COLO668 (cell line): ENCODE data around the gene NIM1K.
A peak's percentile ranks its signal among the peaks of the same experiment; 100 is the strongest.
"Not testable (repeated sequence)": the region's sequence is repeated elsewhere in the genome, so short reads cannot be mapped to it uniquely, and the experiment has no call there.

Experiments
- DNase-seq: peaks from one replicate; lab custom pipeline; 2025; ENCODE audit not compliant: unreplicated experiment; lab: John Stamatoyannopoulos, UW

Gene NIM1K

GRCh38 chr5:43191740-43192557 is at the start of gene NIM1K:
Gene NIM1K, plus strand, starts transcription at chr5:43192225. Its CDS starts 53,551 bp downstream, at chr5:43245776.
- peak; percentile 62 for DNase-seq

GRCh38 chr5:43145071-43145470 is 47.0 kb upstream of the NIM1K start:
- no peak for DNase-seq

GRCh38 chr5:43146958-43147357 is 45.1 kb upstream of the NIM1K start:
- no peak for DNase-seq

GRCh38 chr5:43148417-43148816 is 43.6 kb upstream of the NIM1K start:
- no peak for DNase-seq

GRCh38 chr5:43149231-43149630 is 42.8 kb upstream of the NIM1K start:
- no peak for DNase-seq

- no peak for DNase-seq
These were observed 42.0 kb upstream of the NIM1K start for GRCh38 chr5:43150075-43150474.

GRCh38 chr5:43150748-43151147 is 41.3 kb upstream of the NIM1K start:
- DNase-seq, result no peak

GRCh38 chr5:43152946-43153345 is 39.1 kb upstream of the NIM1K start:
- DNase-seq, result no peak

GRCh38 chr5:43154469-43154868 is 37.6 kb upstream of the NIM1K start:
- no peak for DNase-seq

- no peak for DNase-seq
These were observed 36.5 kb upstream of the NIM1K start for GRCh38 chr5:43155394-43156096.

GRCh38 chr5:43156388-43156787 is 35.6 kb upstream of the NIM1K start:
- no peak for DNase-seq

GRCh38 chr5:43157068-43157467 is 35.0 kb upstream of the NIM1K start:
- no peak for DNase-seq

- no peak for DNase-seq
These were observed 30.8 kb upstream of the NIM1K start for GRCh38 chr5:43161244-43161643.

GRCh38 chr5:43164801-43165200 is 27.2 kb upstream of the NIM1K start:
- not testable (repeated sequence) for DNase-seq

GRCh38 chr5:43165323-43165722 is 26.7 kb upstream of the NIM1K start:
- no peak for DNase-seq

- no peak for DNase-seq
These were observed 23.9 kb upstream of the NIM1K start for GRCh38 chr5:43168175-43168574.

- DNase-seq, result no peak
These were observed 20.6 kb upstream of the NIM1K start for GRCh38 chr5:43171451-43171850.

GRCh38 chr5:43171926-43172325 is 20.1 kb upstream of the NIM1K start:
- no peak for DNase-seq

- no peak for DNase-seq
These were observed 19.2 kb upstream of the NIM1K start for GRCh38 chr5:43172779-43173178.

- DNase-seq, result no peak
These were observed 17.4 kb upstream of the NIM1K start for GRCh38 chr5:43174586-43174985.

GRCh38 chr5:43179836-43180235 is 12.2 kb upstream of the NIM1K start:
- DNase-seq, result no peak

- DNase-seq, result no peak
These were observed 9.6 kb upstream of the NIM1K start for GRCh38 chr5:43182421-43182820.
